Body of pancreas (tissue), 4 donors: Measurements from ENCODE around the gene FKBP2. TPM values are rescaled to one million over a fixed set of nuclear protein-coding genes. Genes with fewer than 3 reads are reported as not detected.

ENCODE experiments used
- ATAC-seq: fragments of 150-250 bp; one replicate; pipeline ENCODE4 v1.9.1; 2016
- DNase-seq, 4 donors: peaks; one replicate each; pipeline ENCODE4 v3.0.0-alpha.2; 2019
- H3K27ac ChIP-seq, 4 donors: fragments of 200-600 bp; sonication (generic); 1 replicate in 3 of 4; 2 replicates in 1 of 4; pipeline versions ENCODE4 v1.5.1 to v1.6.1; 2016 to 2019; ENCODE audit warnings: mild to moderate bottlenecking in 1 of 4, mixed read lengths in 1 of 4, moderate library complexity in 1 of 4
- H3K27me3 ChIP-seq, 2 donors: fragments of 200-600 bp; sonication (generic); one replicate each; pipeline ENCODE4 v1.6.0; 2016; ENCODE audit warnings: mild to moderate bottlenecking in 1 of 2
- H3K36me3 ChIP-seq, 2 donors: fragments of 200-600 bp; sonication (generic); replicated peaks in 1 of 2; 2 replicates each; pipeline ENCODE4 v1.5.1; 2016; ENCODE audit warnings: low read depth in 2 of 2; ENCODE audit not compliant: insufficient read depth in 1 of 2
- H3K4me1 ChIP-seq: fragments of 200-600 bp; sonication (generic); one replicate; pipeline ENCODE4 v1.6.0; 2016
- H3K4me3 ChIP-seq, 2 donors: fragments of 200-600 bp; sonication (generic); 1 replicate in 1 of 2; 2 replicates in 1 of 2; pipeline ENCODE4 v1.5.1; 2016 to 2019
- H3K9me3 ChIP-seq, 3 donors: fragments of 200-600 bp; sonication (generic); 1 replicate in 2 of 3; 2 replicates in 1 of 3; pipeline ENCODE4 v1.5.1; 2016
- CTCF ChIP-seq, 7 experiments: fragments of 450-650 bp in 4 of 7; fragments of 200-600 bp in 3 of 7; sonication (generic) in 3 of 7; IDR thresholded peaks; one replicate each; pipeline ENCODE4 v1.5.1; 2016 to 2019; ENCODE audit warnings: antibody characterized with exemption in 7 of 7
- POLR2A ChIP-seq, 3 donors: fragments of 450-650 bp; IDR thresholded peaks; one replicate each; pipeline ENCODE4 v1.6.1; 2016; ENCODE audit warnings: antibody characterized with exemption in 3 of 3, mild to moderate bottlenecking in 2 of 3
- WGBS, 2 donors: methylation state at CpG; one replicate each; pipeline ENCODE4 v1.1.5; 2017; 5-methylcytosine and 5-hydroxymethylcytosine counted together
- intact Hi-C: fragments of 100-400 bp; cut with DNase I; formaldehyde crosslinking; loops from one replicate; pipeline ENCODE4 v1.15.1; 2023
- total RNA-seq, 2 donors: library from RNA; depleted of rRNA; stranded (reverse); fragments of >200 nt; gene quantifications; one replicate each; pipeline ENCODE4 v1.1.0, GENCODE V29; 2016

FKBP2 gene
- total RNA-seq, 2 donors from 2014 or later, result 42.0 to 92.6 TPM

DNA sequence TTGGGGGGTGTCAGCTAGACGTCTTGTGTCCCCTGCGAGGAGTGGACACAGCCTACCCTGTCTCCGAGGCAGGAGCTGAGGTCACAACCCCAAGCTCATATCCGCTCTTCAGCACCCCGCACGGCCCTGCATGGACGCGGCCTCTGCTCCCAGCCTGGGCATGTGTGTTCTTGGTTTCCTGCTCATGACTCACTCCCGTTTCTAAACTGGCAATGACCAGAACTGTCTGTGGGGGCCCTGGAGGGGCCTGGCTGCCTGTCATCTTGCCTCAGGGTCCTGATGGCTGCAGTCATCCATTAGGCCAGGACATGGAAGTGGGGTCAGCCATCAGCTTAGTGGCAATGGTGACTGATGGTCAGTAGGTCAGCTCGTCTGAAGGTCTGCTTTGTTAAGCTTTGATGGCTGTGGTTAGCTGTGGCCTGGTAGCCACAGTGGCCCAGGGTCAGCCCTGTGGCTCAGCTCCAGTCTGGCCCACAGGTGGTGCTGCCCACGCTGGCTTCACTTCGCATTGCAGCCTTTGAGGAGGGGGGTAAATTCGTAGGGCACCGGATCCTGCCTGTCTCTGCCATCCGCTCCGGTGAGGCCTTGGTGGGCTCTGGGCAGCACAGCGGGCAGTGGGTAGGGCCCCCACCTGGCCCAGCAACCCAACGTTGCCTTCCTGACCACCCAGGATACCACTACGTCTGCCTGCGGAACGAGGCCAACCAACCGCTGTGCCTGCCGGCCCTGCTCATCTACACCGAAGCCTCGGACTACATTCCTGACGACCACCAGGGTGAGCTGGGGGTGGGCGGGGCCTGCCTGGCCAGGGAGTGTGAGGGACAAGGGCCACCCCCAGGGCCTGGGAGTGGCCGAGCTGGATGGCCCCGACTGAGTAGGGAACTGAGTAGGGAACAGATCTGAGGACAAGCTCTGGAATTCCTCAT, 22.4 kb downstream of the FKBP2 start:
- Histone ChIP-seq H3K27me3 (no peaks in the 10 kb centered on the region), H3K36me3 (no peaks in the 10 kb centered on the region), H3K27ac (no peak overlapping the region), H3K4me3 (no peak overlapping the region), H3K4me1 (peaks cover 7% of the 10 kb centered on the region), H3K9me3 (no peaks in the 10 kb centered on the region)
- 81 to 83% methylated on average over 13 to 27 of the region's 29 CpGs for WGBS, 2 donors
- ATAC-seq, result no peak
- TF ChIP-seq CTCF (IDR thresholded peaks at IDR 0.05) (no peak), POLR2A (IDR thresholded peaks at IDR 0.05) (no peak)
- intact Hi-C loops, result no loop called here
- DNase-seq, result no peak

DNA sequence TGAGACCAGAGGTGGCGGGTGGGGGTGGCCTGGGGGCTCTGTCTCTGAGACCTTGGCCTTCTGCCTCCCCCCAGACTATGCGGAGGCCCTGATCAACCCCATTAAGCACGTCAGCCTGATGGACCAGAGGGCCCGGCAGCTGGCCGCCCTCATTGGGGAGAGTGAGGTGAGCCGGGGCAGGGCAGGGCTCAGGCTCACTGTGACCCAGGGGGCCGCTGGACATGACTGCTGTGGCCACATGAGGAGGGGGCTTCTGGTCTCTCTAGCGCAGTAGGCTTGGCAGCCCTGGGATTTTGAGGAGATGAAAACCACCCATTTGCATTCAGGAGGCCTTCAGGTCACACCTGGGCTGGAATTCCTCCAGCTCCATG, 23.0 kb downstream of the FKBP2 start:
- DNase-seq (no peak), ATAC-seq (no peak)
- H3K4me3 ChIP-seq, result no peak overlapping the region
- H3K36me3 ChIP-seq, result no peaks in the 10 kb centered on the region
- H3K4me1 ChIP-seq, result peaks cover 13% of the 10 kb centered on the region
- no peaks in the 10 kb centered on the region for H3K27me3 ChIP-seq
- 93 to 94% methylated on average over 6 to 7 of the region's 8 CpGs for WGBS, 2 donors
- no peak for TF ChIP-seq CTCF (IDR thresholded peaks at IDR 0.05)
- no peak for TF ChIP-seq POLR2A (IDR thresholded peaks at IDR 0.05)
- H3K9me3 ChIP-seq, result no peaks in the 10 kb centered on the region
- intact Hi-C loops, result no loop called here
- no peak overlapping the region for H3K27ac ChIP-seq

DNA sequence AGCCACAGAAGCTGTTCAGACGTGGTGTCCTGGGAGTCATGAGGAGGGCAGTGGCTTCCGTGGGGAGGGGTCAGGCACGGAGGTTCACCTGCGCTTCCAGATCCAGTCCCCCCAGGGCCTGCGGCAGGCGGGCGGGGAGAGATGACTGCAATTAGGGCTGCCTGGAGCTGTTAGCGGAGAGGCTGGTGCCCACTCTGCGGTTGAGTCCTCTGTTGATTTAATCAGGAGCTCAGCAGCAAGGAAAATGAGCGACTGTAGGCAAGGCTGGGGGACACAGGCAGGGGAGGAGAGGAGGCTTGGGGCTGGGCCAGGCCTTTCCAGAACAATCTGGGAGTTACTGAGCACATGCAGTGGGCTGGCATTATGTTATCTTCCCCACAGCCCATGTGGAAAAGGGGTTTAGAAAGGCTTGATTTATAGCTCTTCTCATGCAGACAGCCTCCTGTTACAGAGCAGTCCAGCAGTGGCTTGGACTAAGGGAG, 23.5 kb downstream of the FKBP2 start:
- Histone ChIP-seq H3K4me1 (peaks cover 18% of the 10 kb centered on the region), H3K9me3 (no peaks in the 10 kb centered on the region), H3K36me3 (no peaks in the 10 kb centered on the region), H3K4me3 (no peak overlapping the region), H3K27ac (no peak overlapping the region), H3K27me3 (no peaks in the 10 kb centered on the region)
- 93 to 94% methylated on average over 3 to 10 of the region's 10 CpGs for WGBS, 2 donors
- TF ChIP-seq POLR2A (IDR thresholded peaks at IDR 0.05) (no peak), CTCF (IDR thresholded peaks at IDR 0.05) (no peak)
- intact Hi-C loops, result no loop called here
- no peak for DNase-seq
- ATAC-seq, result no peak

GRCh38 chr11:64265176-64266160, 24.6 kb downstream of the FKBP2 start:
- TF ChIP-seq POLR2A (IDR thresholded peaks at IDR 0.05), result no peak
- no peak for TF ChIP-seq CTCF (IDR thresholded peaks at IDR 0.05)
- Histone ChIP-seq H3K9me3 (no peaks in the 10 kb centered on the region), H3K27ac (no peak overlapping the region), H3K4me1 (peaks cover 18% of the 10 kb centered on the region), H3K4me3 (no peak overlapping the region), H3K27me3 (no peaks in the 10 kb centered on the region), H3K36me3 (no peaks in the 10 kb centered on the region)
- intact Hi-C loops, result no loop called here
- WGBS, 2 donors, result 87 to 93% methylated on average over 18 to 29 of the region's 35 CpGs
- ATAC-seq, result no peak
- no peak for DNase-seq
